PC-9 (cell line): Measurements from ENCODE around the gene CDKN2D. TPM values are rescaled to one million over a fixed set of nuclear protein-coding genes. Genes with fewer than 3 reads are reported as not detected.

Source experiments
- BruUV-seq: library from RNA; stranded (reverse); fragments of 400-500 nt; replicated peaks from 2 replicates; lab custom pipeline; 2021; lab: Mats Ljungman, UMichigan
- CTCF ChIA-PET: fragments of 300-600 bp; sonication (Branson Sonifier 250); formaldehyde crosslinking; loops from one replicate; lab custom pipeline; 2022; ENCODE audit warnings: antibody characterized with exemption; lab: Charles Lee
- POLR2A ChIA-PET: fragments of 300-600 bp; sonication (Branson Sonifier 250); formaldehyde crosslinking; loops from one replicate; lab custom pipeline; 2022; ENCODE audit warnings: antibody characterized with exemption; ENCODE audit not compliant: unreplicated experiment; lab: Charles Lee
- DNase-seq, 2 experiments: peaks; one replicate each; pipeline versions ENCODE4 v3.0.0 to v3.0.0-alpha.2; 2015 to 2022; ENCODE audit warnings: mixed read lengths in 1 of 2
- H2AFZ ChIP-seq: fragments of 200-600 bp; sonication (generic); 2 replicates; pipeline ENCODE4 v1.8.1; 2017; ENCODE audit warnings: antibody characterized with exemption
- H3F3A ChIP-seq: fragments of 200-600 bp; sonication (generic); 2 replicates; pipeline ENCODE4 v1.8.1; 2017; ENCODE audit warnings: antibody characterized with exemption, mild to moderate bottlenecking, low read depth; ENCODE audit not compliant: insufficient read depth
- H3K27ac ChIP-seq: fragments of 200-600 bp; sonication (generic); 2 replicates; pipeline ENCODE4 v1.6.1; 2016; ENCODE audit warnings: mixed run types
- H3K27me3 ChIP-seq: fragments of 200-600 bp; sonication (generic); 2 replicates; pipeline ENCODE4 v1.6.1; 2016; ENCODE audit warnings: low read depth, mixed run types; ENCODE audit not compliant: insufficient read depth
- H3K36me3 ChIP-seq: fragments of 200-600 bp; sonication (generic); 2 replicates; pipeline ENCODE4 v1.6.1; 2016; ENCODE audit warnings: low read depth, mixed run types
- H3K4me1 ChIP-seq: fragments of 200-600 bp; sonication (generic); replicated peaks from 2 replicates; pipeline ENCODE4 v1.6.1; 2016; ENCODE audit warnings: mixed run types; ENCODE audit not compliant: insufficient read depth
- H3K4me2 ChIP-seq: fragments of 200-600 bp; sonication (generic); 2 replicates; pipeline ENCODE4 v1.6.1; 2017; ENCODE audit warnings: mixed run types
- H3K4me3 ChIP-seq: fragments of 200-600 bp; sonication (generic); 2 replicates; pipeline ENCODE4 v1.6.1; 2016; ENCODE audit warnings: mixed run types
- H3K79me2 ChIP-seq: fragments of 200-600 bp; sonication (generic); 2 replicates; pipeline ENCODE4 v1.6.1; 2017; ENCODE audit warnings: low read depth, mixed run types
- H3K9me2 ChIP-seq: fragments of 200-600 bp; sonication (generic); 2 replicates; pipeline ENCODE4 v1.8.1; 2017; ENCODE audit warnings: mild to moderate bottlenecking; ENCODE audit not compliant: insufficient read depth
- H3K9me3 ChIP-seq: fragments of 200-600 bp; sonication (generic); 2 replicates; pipeline ENCODE4 v1.8.1; 2016; ENCODE audit warnings: low read depth; ENCODE audit not compliant: insufficient read depth
- H4K20me1 ChIP-seq: fragments of 200-600 bp; sonication (generic); 2 replicates; pipeline ENCODE4 v1.8.1; 2017; ENCODE audit not compliant: insufficient read depth
- CTCF ChIP-seq: fragments of 200-600 bp; sonication (generic); conservative IDR thresholded peaks from 2 replicates; pipeline ENCODE4 v1.6.1; 2017; ENCODE audit warnings: mixed run types, antibody characterized with exemption, mild to moderate bottlenecking, moderate library complexity
- EZH2 ChIP-seq: fragments of 200-600 bp; sonication (generic); IDR thresholded peaks from 2 replicates; pipeline ENCODE4 v1.8.0; 2017; ENCODE audit warnings: antibody characterized with exemption, low read depth
- intact Hi-C: fragments of 100-400 bp; cut with micrococcal nuclease; formaldehyde crosslinking; loops from one replicate; pipeline ENCODE4 v1.10.0; 2022; ENCODE audit not compliant: unreplicated experiment
- total RNA-seq: library from RNA; stranded (reverse); gene quantifications from 2 replicates; pipeline ENCODE4 v1.2.3, GENCODE V29; 2021

Gene CDKN2D
- total RNA-seq, 1 experiment from 2014 or later, result 8.3 TPM

- Histone ChIP-seq H3K9me2 (no peaks in the 10 kb centered on the region), H4K20me1 (no peaks in the 10 kb centered on the region), H3K27me3 (no peaks in the 10 kb centered on the region), H3K27ac (no peak overlapping the region), H3K4me2 (no peak overlapping the region), H3K4me3 (no peak overlapping the region), H3F3A (peaks cover 13% of the 10 kb centered on the region; the same call in 1 of the 2 replicates), H3K36me3 (no peaks in the 10 kb centered on the region), H2AFZ (no peak overlapping the region), H3K9me3 (no peaks in the 10 kb centered on the region), H3K4me1 (no peaks in the 10 kb centered on the region), H3K79me2 (no peaks in the 10 kb centered on the region)
- intact Hi-C loops, result no loop called here
- DNase-seq, result no peak
- no TSS peak for BruUV-seq
- TF ChIP-seq EZH2, result no peak
- no peak for TF ChIP-seq CTCF
- ChIA-PET POLR2A (interaction anchor here (0.6 kb wide), 2 partner anchors 39 to 542 kb away, joined by 3 to 5 read pairs; no protein-coding TSS in a partner anchor), CTCF (interaction anchor here (0.6 kb wide), 1 partner anchor 301 kb away, joined by 3 read pairs; no protein-coding TSS in a partner anchor)
Measured at GRCh38 chr19:10538204-10538983, 30.4 kb downstream of the CDKN2D start.

- ChIA-PET CTCF (interaction anchor here (0.6 kb wide), 1 partner anchor 302 kb away, joined by 3 read pairs; no protein-coding TSS in a partner anchor), POLR2A (interaction anchor here (0.6 to 0.7 kb wide), 3 partner anchors 28 to 542 kb away, joined by 3 to 5 read pairs (median 3); partner anchors contain the start of gene KRI1)
- no peak overlapping the region for H2AFZ ChIP-seq
- BruUV-seq, result no TSS peak
- peaks cover 13% of the 10 kb centered on the region; the same call in 1 of the 2 replicates for H3F3A ChIP-seq
- no peak overlapping the region for H3K4me2 ChIP-seq
- H3K9me2 ChIP-seq, result no peaks in the 10 kb centered on the region
- H3K36me3 ChIP-seq, result no peaks in the 10 kb centered on the region
- intact Hi-C loops, result no loop called here
- no peaks in the 10 kb centered on the region for H3K27me3 ChIP-seq
- no peak overlapping the region for H3K27ac ChIP-seq
- H3K4me3 ChIP-seq, result no peak overlapping the region
- TF ChIP-seq CTCF, result no peak
- no peaks in the 10 kb centered on the region for H3K4me1 ChIP-seq
- H3K9me3 ChIP-seq, result no peaks in the 10 kb centered on the region
- H3K79me2 ChIP-seq, result no peaks in the 10 kb centered on the region
- DNase-seq, result no peak
- H4K20me1 ChIP-seq, result no peaks in the 10 kb centered on the region
Measured at GRCh38 chr19:10537668-10538067, 31.1 kb downstream of the CDKN2D start.

- no peak for DNase-seq
- no peak for TF ChIP-seq CTCF
- no peak for TF ChIP-seq EZH2
- POLR2A ChIA-PET, result no interaction called here
Measured at GRCh38 chr19:10535613-10536012, 33.2 kb downstream of the CDKN2D start.

More at GRCh38 chr19:10535613-10536012, 33.2 kb downstream of the CDKN2D start:
- intact Hi-C loops, result no loop called here
- H4K20me1 ChIP-seq, result no peaks in the 10 kb centered on the region
- no peaks in the 10 kb centered on the region for H3K4me1 ChIP-seq
- H3K79me2 ChIP-seq, result no peaks in the 10 kb centered on the region
- H3K27me3 ChIP-seq, result no peaks in the 10 kb centered on the region
- H3K4me2 ChIP-seq, result no peak overlapping the region
- CTCF ChIA-PET, result no interaction called here
- no peak overlapping the region for H3K4me3 ChIP-seq
- no peaks in the 10 kb centered on the region for H3K36me3 ChIP-seq
- H3F3A ChIP-seq, result peaks cover 13% of the 10 kb centered on the region; the same call in 1 of the 2 replicates
- no peaks in the 10 kb centered on the region for H3K9me3 ChIP-seq
- no peak overlapping the region for H3K27ac ChIP-seq
- H2AFZ ChIP-seq, result no peak overlapping the region
- no peaks in the 10 kb centered on the region for H3K9me2 ChIP-seq
- BruUV-seq, result no TSS peak
